WI38 (cell line): ENCODE data around the gene GTF2F2.
"Not testable (repeated sequence)": the region's sequence is repeated elsewhere in the genome, so short reads cannot be mapped to it uniquely, and the experiment has no call there.

Source experiments
- H3K4me3 ChIP-seq: 2 replicates; pipeline ENCODE4 v1.5.1; 2011; ENCODE audit warnings: low read depth, mild to moderate bottlenecking, control low read depth, low read length
- CTCF ChIP-seq: IDR thresholded peaks from 2 replicates; pipeline ENCODE4 v1.5.1; 2012; ENCODE audit warnings: low read depth, mild to moderate bottlenecking, control low read depth, low read length

The GTF2F2 gene

GRCh38 chr13:45232591-45232990 lies 112.3 kb downstream of the GTF2F2 start:
- H3K4me3 ChIP-seq: no peak overlapping the region
- TF ChIP-seq CTCF: no peak

DNA sequence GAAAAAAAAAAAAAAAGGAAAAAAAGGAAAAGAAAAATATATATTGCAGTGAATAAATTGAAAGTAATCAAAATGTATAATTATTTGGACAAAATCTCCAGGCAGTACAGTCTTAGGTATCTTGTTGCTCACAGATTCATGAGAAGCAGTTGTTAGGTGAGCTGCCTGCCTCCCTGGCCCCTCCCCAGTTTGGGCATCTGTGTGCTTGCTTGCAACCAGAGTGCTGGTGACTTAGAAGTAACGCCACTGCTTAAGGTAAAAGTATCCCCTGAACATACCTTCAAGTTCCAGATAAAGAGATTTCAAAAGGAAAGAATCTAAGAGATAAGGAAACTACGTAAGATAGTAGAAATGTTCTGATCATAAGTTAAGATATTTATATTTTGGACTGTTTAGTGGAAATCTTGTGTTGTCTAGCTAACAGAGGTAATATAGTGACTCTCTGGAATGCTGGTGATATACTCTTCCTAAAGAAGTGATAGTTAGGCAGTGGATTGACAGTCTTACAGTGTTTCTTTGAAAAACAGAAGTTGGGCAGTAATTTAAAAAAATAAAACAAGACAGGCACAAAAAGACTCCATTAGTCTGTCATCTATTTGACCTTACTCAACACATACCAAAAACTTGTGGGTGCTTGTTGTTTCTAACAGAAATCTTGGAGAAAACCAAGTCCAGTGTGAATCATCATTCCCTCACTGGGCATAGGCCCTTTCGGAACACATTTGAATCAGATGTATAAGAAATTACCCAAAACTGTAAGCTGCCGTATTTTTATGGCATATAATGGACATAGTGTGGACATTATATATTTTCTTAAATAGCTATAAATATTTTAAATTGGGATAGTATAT lies 118.9 kb downstream of the GTF2F2 start:
- H3K4me3 ChIP-seq: no peak overlapping the region
- no peak for TF ChIP-seq CTCF

DNA sequence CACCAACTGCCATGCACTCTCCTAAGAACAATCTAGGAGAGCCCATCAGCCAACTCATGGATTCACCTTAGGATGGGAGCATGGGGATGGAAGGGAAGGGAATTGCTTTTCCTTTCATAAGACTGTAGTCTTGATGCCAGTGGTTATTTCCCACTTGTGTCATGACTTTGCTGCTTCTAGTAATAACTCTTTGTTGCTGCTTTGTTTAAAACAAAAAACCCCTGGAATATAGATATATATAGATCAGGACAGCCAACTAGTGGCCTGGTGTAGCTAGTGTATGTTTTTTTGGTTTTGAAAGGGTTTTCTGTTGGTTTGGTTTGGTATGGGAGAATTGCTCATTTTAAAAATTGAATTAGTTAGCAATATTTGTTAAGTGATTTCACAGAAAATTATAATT lies 119.8 kb downstream of the GTF2F2 start:
- no peak overlapping the region for H3K4me3 ChIP-seq
- no peak for TF ChIP-seq CTCF

DNA sequence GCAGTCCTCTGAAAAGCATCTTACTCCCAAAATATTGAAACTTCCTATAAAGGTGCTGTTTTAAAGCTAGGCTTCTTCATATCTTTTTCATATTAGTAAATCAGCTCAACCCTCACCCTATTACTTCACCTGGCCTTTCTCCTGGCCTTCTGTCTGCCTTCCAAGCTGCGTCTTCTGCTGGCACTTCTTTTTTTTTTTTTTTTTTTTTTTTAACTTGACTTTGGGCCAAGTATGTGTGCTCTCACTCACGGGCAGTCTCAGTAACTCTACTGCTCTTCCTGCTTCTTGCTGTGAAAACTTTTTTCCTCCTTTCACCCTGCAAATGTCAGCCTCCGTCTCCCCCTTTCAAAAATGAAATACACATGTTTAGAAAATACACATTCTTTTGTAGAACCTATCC lies 121.8 kb downstream of the GTF2F2 start:
- no peak overlapping the region for H3K4me3 ChIP-seq
- no peak for TF ChIP-seq CTCF

GRCh38 chr13:45242524-45242923 lies 122.2 kb downstream of the GTF2F2 start:
- H3K4me3 ChIP-seq: no peak overlapping the region

DNA sequence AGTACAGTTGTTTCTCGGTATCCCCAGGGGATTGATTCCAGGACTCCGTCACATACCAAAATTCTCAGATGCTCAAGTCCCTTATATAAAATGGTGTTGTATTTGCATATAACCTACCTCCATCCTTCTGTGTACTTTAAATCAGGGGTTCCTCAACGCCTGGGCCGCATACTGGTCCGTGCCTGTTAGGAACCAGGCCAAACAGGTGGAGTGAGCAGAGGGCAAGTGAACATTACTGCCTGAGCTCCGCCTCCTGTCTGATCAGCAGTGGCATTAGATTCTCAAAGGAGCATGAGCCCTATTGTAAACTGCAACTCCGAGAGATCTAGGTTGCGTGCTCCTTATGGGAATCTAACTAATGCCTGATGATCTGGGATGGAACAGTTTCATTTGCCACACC lies 122.8 kb downstream of the GTF2F2 start:
- TF ChIP-seq CTCF: no peak
- no peak overlapping the region for H3K4me3 ChIP-seq

More at GRCh38 chr13:45242524-45242923, 122.2 kb downstream of the GTF2F2 start:
- TF ChIP-seq CTCF: no peak

DNA sequence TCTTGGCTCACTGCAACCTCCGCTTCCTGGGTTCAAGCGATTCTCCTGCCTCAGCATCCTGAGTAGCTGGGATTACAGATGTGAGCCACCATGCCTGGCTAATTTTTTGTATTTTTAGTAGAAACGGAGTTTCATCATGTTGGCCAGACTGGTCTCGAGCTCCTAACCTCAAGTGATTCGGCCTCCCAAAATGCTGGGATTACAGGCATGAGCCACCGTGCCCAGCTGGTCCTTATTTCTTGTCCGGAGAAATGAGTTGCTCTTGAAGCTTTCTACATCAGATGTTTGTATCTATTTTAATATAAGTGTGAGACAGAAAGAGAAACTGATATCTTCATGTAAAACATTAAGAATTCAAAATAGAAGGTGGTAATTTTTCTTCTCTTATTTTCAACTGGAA lies 124.4 kb downstream of the GTF2F2 start:
- H3K4me3 ChIP-seq: not testable (repeated sequence)

DNA sequence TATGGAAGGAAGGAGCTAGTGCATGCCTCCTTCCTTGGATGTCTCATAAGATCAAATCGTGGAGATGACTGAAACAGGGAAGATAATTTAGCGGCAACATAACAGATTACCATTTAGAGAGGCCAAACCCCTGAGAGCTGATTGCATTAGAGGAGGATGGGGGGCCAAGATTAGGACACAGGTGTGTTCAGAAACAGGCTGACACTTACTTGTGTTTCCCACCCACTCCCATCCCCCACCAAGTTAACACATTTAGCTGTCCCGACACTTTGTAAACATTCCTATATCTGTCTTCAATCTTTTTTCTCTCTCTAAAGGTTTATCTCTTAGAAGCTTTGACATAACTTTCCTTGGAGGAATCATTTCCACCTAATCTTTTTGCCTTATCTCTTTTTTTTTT lies 129.4 kb downstream of the GTF2F2 start:
- no peak overlapping the region for H3K4me3 ChIP-seq
- no peak for TF ChIP-seq CTCF
